ENCODE measurements around the gene GNG12.

GNG12 gene

DNA sequence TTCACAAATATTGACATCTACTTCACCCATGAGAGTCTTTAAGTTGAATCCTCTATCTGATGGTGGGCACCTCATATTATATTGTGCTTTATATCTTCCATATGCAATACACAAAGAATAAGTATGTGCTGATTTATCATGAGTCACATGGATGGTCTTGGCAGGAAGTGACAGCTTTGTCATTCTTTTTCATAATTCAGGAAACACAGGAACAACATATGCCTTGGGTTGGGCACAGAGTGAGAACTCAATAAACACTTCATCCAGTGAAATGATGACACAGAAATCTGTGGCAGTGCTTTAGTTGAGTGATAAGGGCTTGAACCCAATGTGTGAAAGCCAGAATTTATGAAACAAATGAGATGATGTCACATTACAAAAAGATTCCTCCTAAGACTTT, 107.0 kb downstream of the GNG12 start:
- TF ChIP-seq CTCF (IDR thresholded peaks at IDR 0.05), result no peak

DNA sequence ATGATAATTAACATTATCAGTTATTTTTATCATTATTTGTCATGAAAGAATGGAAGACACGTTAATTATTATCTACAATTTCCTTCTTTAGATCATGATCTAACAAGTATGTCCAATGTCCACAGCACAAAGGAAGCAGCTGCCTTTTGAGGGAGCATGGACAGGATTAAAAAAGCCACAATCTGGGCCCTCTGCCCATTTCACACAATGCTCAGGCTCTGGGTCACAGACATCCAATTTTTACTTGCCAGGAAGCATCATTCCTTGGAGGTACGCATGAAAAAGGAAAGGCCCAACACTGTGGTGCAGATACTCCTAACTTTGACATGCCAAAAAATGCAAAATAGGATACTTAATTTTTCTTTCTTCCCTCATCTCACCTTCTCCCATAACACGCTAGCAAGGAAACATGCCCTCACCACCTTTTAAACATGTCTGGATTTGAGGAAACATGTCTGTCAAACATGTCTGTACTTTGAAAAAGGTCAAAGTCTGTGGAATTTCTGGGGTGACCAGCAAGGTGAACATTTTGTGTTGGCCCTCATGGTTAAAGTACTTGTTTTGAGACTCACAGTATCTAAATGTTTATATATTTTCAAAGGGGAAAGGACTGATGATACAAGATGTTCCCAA, 108.2 kb downstream of the GNG12 start:
- TF ChIP-seq CTCF (IDR thresholded peaks at IDR 0.05), result no peak

- TF ChIP-seq CTCF (IDR thresholded peaks at IDR 0.05), result no peak
Measured at GRCh38 chr1:67723620-67724019, 109.6 kb downstream of the GNG12 start.

GRCh38 chr1:67723126-67723525, 110.1 kb downstream of the GNG12 start:
- TF ChIP-seq CTCF (IDR thresholded peaks at IDR 0.05), result no peak

DNA sequence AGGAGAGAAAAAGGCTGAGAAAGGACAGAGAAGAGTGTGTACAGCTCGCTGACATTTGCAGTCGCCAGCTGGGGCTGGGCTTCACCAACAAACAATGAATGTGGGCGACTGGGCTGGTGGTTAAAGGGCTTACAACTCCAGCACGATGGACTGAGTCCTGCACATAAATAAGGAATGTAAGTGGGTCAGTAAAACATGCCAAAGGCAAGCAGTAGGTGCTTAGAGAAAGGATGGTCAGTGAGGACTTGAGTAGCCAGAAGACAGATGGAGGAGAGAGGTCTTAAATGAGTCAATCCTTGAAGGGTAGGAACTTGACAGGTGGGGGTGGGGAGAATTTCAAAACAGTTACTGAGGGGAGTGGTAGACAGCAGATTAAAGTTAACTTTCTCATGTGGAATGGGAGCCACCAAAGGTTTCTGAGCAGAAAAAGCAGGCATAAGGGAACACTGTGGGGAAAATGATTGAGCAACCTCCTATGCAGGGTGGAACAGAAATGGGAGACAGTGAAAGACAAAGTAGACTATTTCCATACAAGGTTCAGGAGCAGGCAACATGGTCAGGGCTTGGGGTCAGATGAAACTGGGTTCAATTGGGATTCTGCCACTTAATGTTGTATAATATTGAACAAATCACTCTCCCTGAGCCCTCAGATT, 110.8 kb downstream of the GNG12 start:
- TF ChIP-seq CTCF (IDR thresholded peaks at IDR 0.05), result no peak

- no peak for TF ChIP-seq CTCF (IDR thresholded peaks at IDR 0.05)
Measured at GRCh38 chr1:67721650-67722291, 111.5 kb downstream of the GNG12 start.

DNA sequence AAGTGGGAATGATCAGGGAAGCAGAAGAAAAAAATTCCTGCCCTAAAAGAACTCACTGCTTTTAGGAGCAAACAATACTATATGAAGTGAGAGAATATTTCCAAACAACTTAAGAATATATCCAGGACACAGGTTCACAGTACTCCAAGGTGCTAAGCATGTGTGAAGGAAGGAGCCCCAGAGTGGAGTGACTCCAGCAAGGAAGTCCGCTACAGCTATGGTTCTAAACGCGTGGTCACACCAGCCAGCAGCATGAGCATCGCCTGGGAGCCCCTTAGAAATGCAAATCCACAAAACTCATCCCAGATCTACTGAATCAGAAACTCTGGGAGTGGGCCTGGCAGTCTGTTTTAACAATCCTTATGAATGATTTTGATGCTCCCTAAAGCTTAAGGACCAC, 112.2 kb downstream of the GNG12 start:
- no peak for TF ChIP-seq CTCF (IDR thresholded peaks at IDR 0.05)
